HepG2 (cell line): ENCODE measurements around the gene IL1A. TPM values are rescaled to one million over a fixed set of nuclear protein-coding genes. Genes with fewer than 3 reads are reported as not detected.
A peak's percentile ranks its signal among the peaks of the same experiment; 100 is the strongest.

Source experiments
- ARID5B ChIP-seq: IDR thresholded peaks from 2 replicates; pipeline ENCODE4 v1.4.0; 2020; ENCODE audit warnings: mild to moderate bottlenecking, missing genetic modification reagents
- FOXO1 ChIP-seq: sonication (generic); formaldehyde crosslinking; IDR thresholded peaks from 2 replicates; pipeline ENCODE4 v1.4.0; 2020; ENCODE audit warnings: missing genetic modification reagents
- GABPA ChIP-seq, 2 experiments: IDR thresholded peaks; 2 replicates each; pipeline ENCODE4 v1.6.1; 2011 to 2016; ENCODE audit warnings: low read depth in 2 of 2, low read length in 1 of 2, missing biosample characterization in 1 of 2, missing genetic modification characterization in 1 of 2
- HNRNPK ChIP-seq: fragments of 200-400 bp; formaldehyde crosslinking; IDR thresholded peaks from 2 replicates; pipeline ENCODE4 v1.6.1; 2018; ENCODE audit warnings: low read length, low read depth, moderate library complexity, mild to moderate bottlenecking; ENCODE audit not compliant: poor library complexity, severe bottlenecking
- JDP2 ChIP-seq: sonication (generic); formaldehyde crosslinking; IDR thresholded peaks from 2 replicates; pipeline ENCODE4 v1.8.1; 2022; ENCODE audit warnings: missing genetic modification reagents, borderline replicate concordance
- PTBP1 ChIP-seq: fragments of 200-400 bp; formaldehyde crosslinking; IDR thresholded peaks from 2 replicates; pipeline ENCODE4 v1.6.1; 2018; ENCODE audit warnings: low read length, low read depth; ENCODE audit not compliant: poor library complexity, severe bottlenecking
- TBX2 ChIP-seq: sonication (generic); formaldehyde crosslinking; IDR thresholded peaks from 2 replicates; pipeline ENCODE4 v1.5.0; 2020; ENCODE audit warnings: missing genetic modification reagents, mild to moderate bottlenecking, borderline replicate concordance
- WIZ ChIP-seq: sonication (generic); formaldehyde crosslinking; IDR thresholded peaks from 2 replicates; pipeline ENCODE4 v1.5.1; 2020; ENCODE audit warnings: mild to moderate bottlenecking, missing genetic modification reagents
- YY1 ChIP-seq: IDR thresholded peaks from 2 replicates; pipeline ENCODE4 v1.6.1; 2011; ENCODE audit warnings: low read length, low read depth, moderate library complexity, mild to moderate bottlenecking; ENCODE audit not compliant: insufficient read depth, insufficient replicate concordance
- ZNF7 ChIP-seq: IDR thresholded peaks from 2 replicates; pipeline ENCODE4 v1.6.1; 2016; ENCODE audit warnings: missing biosample characterization, missing genetic modification reagents
- ZNF850 ChIP-seq: sonication (generic); formaldehyde crosslinking; conservative IDR thresholded peaks from 2 replicates; pipeline ENCODE4 v1.9.0; 2021; ENCODE audit warnings: mild to moderate bottlenecking, missing genetic modification reagents
- polyA plus RNA-seq, 8 experiments: library from polyadenylated mRNA; depleted of rRNA in 3 of 8; stranded (reverse) in 7 of 8; unstranded in 1 of 8; fragments of >200 nt; fragmentation: Illumina TruSeq in 4 of 8; extraction: Trizol in 4 of 8; gene quantifications; 2 replicates each; pipeline versions ENCODE4 v1.2.1 to v1.2.3, GENCODE V29; 2011 to 2016; ENCODE audit warnings: low read depth in 4 of 8, missing spikeins in 1 of 8, mixed read lengths in 1 of 8; ENCODE audit not compliant: insufficient read depth in 1 of 8
- total RNA-seq, 5 experiments: library from RNA; depleted of rRNA; stranded (reverse); fragments of >200 nt; fragmentation: Illumina TruSeq; extraction: Trizol; gene quantifications; 2 replicates each; pipeline ENCODE4 v1.2.3, GENCODE V29; 2016; ENCODE audit warnings: low read depth in 1 of 5
- TF ChIP-seq, protein P1 (sequence below): sonication (generic); formaldehyde crosslinking; IDR thresholded peaks from 2 replicates; pipeline ENCODE4 v1.5.0; 2020; ENCODE audit warnings: missing genetic modification reagents
- TF ChIP-seq, protein P2 (sequence below): sonication (generic); formaldehyde crosslinking; IDR thresholded peaks from 2 replicates; pipeline ENCODE4 v1.8.1; 2022; ENCODE audit warnings: low read depth, mild to moderate bottlenecking, missing genetic modification reagents
- TF ChIP-seq, protein P3 (sequence below): sonication (generic); formaldehyde crosslinking; IDR thresholded peaks from 2 replicates; pipeline ENCODE4 v1.4.0; 2020; ENCODE audit warnings: missing genetic modification reagents, borderline replicate concordance
- TF ChIP-seq, protein P4 (sequence below): sonication (generic); formaldehyde crosslinking; IDR thresholded peaks from 2 replicates; pipeline ENCODE4 v1.4.0; 2020; ENCODE audit warnings: missing genetic modification reagents, borderline replicate concordance

IL1A gene
- total and polyA plus RNA-seq, 2 of the 13 experiments (the other 11 are each of a cell fraction or from before 2014, with no cell fraction given) = not detected

DNA sequence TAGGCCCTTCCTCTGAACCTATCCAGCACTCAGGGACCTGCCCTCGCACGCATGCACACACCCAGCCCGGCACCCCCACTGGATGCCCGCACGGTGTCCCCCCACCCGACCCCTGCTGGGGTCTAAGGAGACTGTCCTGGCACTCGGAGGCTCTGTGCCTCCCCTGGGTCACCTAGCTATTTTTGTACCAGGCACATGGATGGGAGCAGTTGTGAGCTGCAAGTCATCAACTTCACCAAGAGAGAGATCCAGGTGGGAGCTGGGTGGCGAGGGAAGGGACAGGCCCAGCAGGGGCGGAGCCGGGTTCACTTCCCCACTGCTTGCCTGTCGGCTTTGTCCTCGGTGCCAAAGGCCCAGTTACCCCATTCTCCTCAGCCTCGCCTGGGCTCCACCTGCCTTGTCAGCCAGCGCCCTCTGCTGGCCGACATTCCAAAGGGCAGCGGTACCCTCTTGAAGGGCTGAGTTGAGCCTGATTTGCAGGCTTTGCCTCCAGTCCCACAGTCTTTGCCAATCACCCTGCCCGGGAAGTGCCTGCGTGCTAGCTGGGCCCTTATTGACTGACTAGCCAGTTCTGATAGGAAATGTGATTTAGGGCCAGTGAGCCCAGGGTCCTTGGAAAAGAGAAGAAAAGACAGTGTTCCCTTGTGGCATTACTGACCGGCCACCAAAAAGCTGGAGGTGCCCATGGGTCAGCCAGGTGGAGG is 57.7 kb downstream of the IL1A start (continued):
- TF ChIP-seq HNRNPK = no peak
- no peak for TF ChIP-seq ZNF850 (CRISPR knock-in tag)
- TF ChIP-seq GABPA (IDR thresholded peaks at IDR 0.05; ENCODE audit: low read depth, low read length) = no peak
- no peak; the same call in 1 of the 2 replicates for TF ChIP-seq GABPA (CRISPR knock-in tag; IDR thresholded peaks at IDR 0.05; ENCODE audit: low read depth)
- TF ChIP-seq ZNF7 = no peak
- peak; percentile 83 for TF ChIP-seq ARID5B (CRISPR knock-in tag)
- TF ChIP-seq, protein P1, sequence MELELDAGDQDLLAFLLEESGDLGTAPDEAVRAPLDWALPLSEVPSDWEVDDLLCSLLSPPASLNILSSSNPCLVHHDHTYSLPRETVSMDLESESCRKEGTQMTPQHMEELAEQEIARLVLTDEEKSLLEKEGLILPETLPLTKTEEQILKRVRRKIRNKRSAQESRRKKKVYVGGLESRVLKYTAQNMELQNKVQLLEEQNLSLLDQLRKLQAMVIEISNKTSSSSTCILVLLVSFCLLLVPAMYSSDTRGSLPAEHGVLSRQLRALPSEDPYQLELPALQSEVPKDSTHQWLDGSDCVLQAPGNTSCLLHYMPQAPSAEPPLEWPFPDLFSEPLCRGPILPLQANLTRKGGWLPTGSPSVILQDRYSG (CRISPR knock-in tag) = no peak
- TF ChIP-seq, protein P2, sequence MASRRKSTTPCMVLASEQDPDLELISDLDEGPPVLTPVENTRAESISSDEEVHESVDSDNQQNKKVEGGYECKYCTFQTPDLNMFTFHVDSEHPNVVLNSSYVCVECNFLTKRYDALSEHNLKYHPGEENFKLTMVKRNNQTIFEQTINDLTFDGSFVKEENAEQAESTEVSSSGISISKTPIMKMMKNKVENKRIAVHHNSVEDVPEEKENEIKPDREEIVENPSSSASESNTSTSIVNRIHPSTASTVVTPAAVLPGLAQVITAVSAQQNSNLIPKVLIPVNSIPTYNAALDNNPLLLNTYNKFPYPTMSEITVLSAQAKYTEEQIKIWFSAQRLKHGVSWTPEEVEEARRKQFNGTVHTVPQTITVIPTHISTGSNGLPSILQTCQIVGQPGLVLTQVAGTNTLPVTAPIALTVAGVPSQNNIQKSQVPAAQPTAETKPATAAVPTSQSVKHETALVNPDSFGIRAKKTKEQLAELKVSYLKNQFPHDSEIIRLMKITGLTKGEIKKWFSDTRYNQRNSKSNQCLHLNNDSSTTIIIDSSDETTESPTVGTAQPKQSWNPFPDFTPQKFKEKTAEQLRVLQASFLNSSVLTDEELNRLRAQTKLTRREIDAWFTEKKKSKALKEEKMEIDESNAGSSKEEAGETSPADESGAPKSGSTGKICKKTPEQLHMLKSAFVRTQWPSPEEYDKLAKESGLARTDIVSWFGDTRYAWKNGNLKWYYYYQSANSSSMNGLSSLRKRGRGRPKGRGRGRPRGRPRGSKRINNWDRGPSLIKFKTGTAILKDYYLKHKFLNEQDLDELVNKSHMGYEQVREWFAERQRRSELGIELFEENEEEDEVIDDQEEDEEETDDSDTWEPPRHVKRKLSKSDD (CRISPR knock-in tag) = 0 out of 2 replicates have a peak, but pooled peaks have one; percentile 53
- TF ChIP-seq, protein P3, sequence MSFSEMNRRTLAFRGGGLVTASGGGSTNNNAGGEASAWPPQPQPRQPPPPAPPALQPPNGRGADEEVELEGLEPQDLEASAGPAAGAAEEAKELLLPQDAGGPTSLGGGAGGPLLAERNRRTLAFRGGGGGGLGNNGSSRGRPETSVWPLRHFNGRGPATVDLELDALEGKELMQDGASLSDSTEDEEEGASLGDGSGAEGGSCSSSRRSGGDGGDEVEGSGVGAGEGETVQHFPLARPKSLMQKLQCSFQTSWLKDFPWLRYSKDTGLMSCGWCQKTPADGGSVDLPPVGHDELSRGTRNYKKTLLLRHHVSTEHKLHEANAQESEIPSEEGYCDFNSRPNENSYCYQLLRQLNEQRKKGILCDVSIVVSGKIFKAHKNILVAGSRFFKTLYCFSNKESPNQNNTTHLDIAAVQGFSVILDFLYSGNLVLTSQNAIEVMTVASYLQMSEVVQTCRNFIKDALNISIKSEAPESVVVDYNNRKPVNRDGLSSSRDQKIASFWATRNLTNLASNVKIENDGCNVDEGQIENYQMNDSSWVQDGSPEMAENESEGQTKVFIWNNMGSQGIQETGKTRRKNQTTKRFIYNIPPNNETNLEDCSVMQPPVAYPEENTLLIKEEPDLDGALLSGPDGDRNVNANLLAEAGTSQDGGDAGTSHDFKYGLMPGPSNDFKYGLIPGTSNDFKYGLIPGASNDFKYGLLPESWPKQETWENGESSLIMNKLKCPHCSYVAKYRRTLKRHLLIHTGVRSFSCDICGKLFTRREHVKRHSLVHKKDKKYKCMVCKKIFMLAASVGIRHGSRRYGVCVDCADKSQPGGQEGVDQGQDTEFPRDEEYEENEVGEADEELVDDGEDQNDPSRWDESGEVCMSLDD (CRISPR knock-in tag) = no peak
- TF ChIP-seq FOXO1 (CRISPR knock-in tag) = 0 out of 2 replicates have a peak, but pooled peaks have one; percentile 10
- TF ChIP-seq JDP2 (CRISPR knock-in tag) = no peak
- peak; percentile 78 for TF ChIP-seq YY1
- peak; percentile 61 for TF ChIP-seq TBX2 (CRISPR knock-in tag)
- peak; percentile 51 for TF ChIP-seq PTBP1
- TF ChIP-seq, protein P4, sequence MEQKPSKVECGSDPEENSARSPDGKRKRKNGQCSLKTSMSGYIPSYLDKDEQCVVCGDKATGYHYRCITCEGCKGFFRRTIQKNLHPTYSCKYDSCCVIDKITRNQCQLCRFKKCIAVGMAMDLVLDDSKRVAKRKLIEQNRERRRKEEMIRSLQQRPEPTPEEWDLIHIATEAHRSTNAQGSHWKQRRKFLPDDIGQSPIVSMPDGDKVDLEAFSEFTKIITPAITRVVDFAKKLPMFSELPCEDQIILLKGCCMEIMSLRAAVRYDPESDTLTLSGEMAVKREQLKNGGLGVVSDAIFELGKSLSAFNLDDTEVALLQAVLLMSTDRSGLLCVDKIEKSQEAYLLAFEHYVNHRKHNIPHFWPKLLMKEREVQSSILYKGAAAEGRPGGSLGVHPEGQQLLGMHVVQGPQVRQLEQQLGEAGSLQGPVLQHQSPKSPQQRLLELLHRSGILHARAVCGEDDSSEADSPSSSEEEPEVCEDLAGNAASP (CRISPR knock-in tag) = peak; percentile 83; the same call in 1 of the 2 replicates
- no peak for TF ChIP-seq WIZ (CRISPR knock-in tag)
